Peyer's patch (tissue), 4 donors: ENCODE data around the gene CACNB1.

ENCODE experiments used
- CTCF ChIP-seq, 6 experiments: fragments of 450-650 bp in 4 of 6; fragments of 200-600 bp in 2 of 6; sonication (generic) in 1 of 6; IDR thresholded peaks; one replicate each; pipeline ENCODE4 v1.5.1; 2017 to 2019; ENCODE audit warnings: antibody characterized with exemption in 6 of 6, mild to moderate bottlenecking in 3 of 6, moderate library complexity in 1 of 6
- POLR2A ChIP-seq, 2 donors: fragments of 450-650 bp; IDR thresholded peaks; one replicate each; pipeline ENCODE4 v1.5.1; 2017; ENCODE audit warnings: antibody characterized with exemption in 2 of 2, mild to moderate bottlenecking in 2 of 2, moderate library complexity in 2 of 2

GRCh38 chr17:39243155-39243554, 45.7 kb upstream of the CACNB1 start:
- TF ChIP-seq CTCF (IDR thresholded peaks at IDR 0.05) (no peak), POLR2A (IDR thresholded peaks at IDR 0.05) (no peak)
